DOHH2 (cell line): ENCODE measurements around the gene FCN1.

ENCODE experiments used
- H3F3A ChIP-seq: fragments of 200-600 bp; sonication (generic), shearing (Covaris generic); 2 replicates; pipeline ENCODE4 v1.6.0; 2016; ENCODE audit warnings: antibody characterized with exemption, mild to moderate bottlenecking; ENCODE audit not compliant: control insufficient read depth, insufficient read depth
- H3K27ac ChIP-seq: fragments of 200-600 bp; sonication (generic); 2 replicates; pipeline ENCODE4 v1.5.1; 2014; ENCODE audit warnings: low read depth, mild to moderate bottlenecking, low read length, moderate library complexity
- H3K27me3 ChIP-seq: fragments of 200-600 bp; sonication (generic); 2 replicates; pipeline ENCODE4 v1.6.1; 2014; ENCODE audit warnings: mild to moderate bottlenecking, low read length, mixed read lengths; ENCODE audit not compliant: control insufficient read depth
- H3K36me3 ChIP-seq: fragments of 200-600 bp; sonication (generic); 2 replicates; pipeline ENCODE4 v1.6.1; 2014; ENCODE audit warnings: mild to moderate bottlenecking, low read length, moderate library complexity, mixed read lengths; ENCODE audit not compliant: control insufficient read depth
- H3K4me1 ChIP-seq: fragments of 200-600 bp; sonication (generic); 2 replicates; pipeline ENCODE4 v1.6.1; 2014; ENCODE audit warnings: mild to moderate bottlenecking, low read length, mixed read lengths; ENCODE audit not compliant: control insufficient read depth
- H3K4me2 ChIP-seq: fragments of 200-600 bp; sonication (generic); 2 replicates; pipeline ENCODE4 v1.6.0; 2014; ENCODE audit warnings: mild to moderate bottlenecking, low read length, moderate library complexity
- H3K4me3 ChIP-seq: fragments of 200-600 bp; sonication (generic); 2 replicates; pipeline ENCODE4 v1.5.1; 2014; ENCODE audit warnings: mild to moderate bottlenecking, low read length, mixed read lengths
- H3K79me2 ChIP-seq: fragments of 200-600 bp; sonication (generic); 2 replicates; pipeline ENCODE4 v1.6.1; 2014; ENCODE audit warnings: mild to moderate bottlenecking, low read length, mixed read lengths; ENCODE audit not compliant: control insufficient read depth
- H3K9me2 ChIP-seq: fragments of 200-600 bp; sonication (generic); replicated peaks from 2 replicates; pipeline ENCODE4 v1.6.1; 2014; ENCODE audit warnings: mild to moderate bottlenecking, low read length, mixed read lengths; ENCODE audit not compliant: control insufficient read depth
- H3K9me3 ChIP-seq: fragments of 200-600 bp; sonication (generic); 2 replicates; pipeline ENCODE4 v1.6.1; 2014; ENCODE audit warnings: antibody characterized with exemption, low read length, mixed read lengths; ENCODE audit not compliant: control insufficient read depth, insufficient read depth
- H4K20me1 ChIP-seq: fragments of 200-600 bp; sonication (generic); 2 replicates; pipeline ENCODE4 v1.6.0; 2014; ENCODE audit warnings: low read depth, mild to moderate bottlenecking, antibody characterized with exemption, low read length, moderate library complexity; ENCODE audit not compliant: control insufficient read depth, insufficient read depth
- CTCF ChIP-seq: fragments of 200-600 bp; sonication (generic); IDR thresholded peaks from one replicate; pipeline ENCODE4 v1.5.1; 2014; ENCODE audit warnings: antibody characterized with exemption, mild to moderate bottlenecking, low read depth, low read length; ENCODE audit not compliant: poor library complexity, severe bottlenecking
- EZH2phosphoT487 ChIP-seq: fragments of 200-600 bp; sonication (generic); IDR thresholded peaks from 2 replicates; pipeline ENCODE4 v1.6.1; 2017; ENCODE audit warnings: borderline replicate concordance, mild to moderate bottlenecking, antibody characterized with exemption, low read length, moderate library complexity, mixed read lengths

The FCN1 gene

DNA sequence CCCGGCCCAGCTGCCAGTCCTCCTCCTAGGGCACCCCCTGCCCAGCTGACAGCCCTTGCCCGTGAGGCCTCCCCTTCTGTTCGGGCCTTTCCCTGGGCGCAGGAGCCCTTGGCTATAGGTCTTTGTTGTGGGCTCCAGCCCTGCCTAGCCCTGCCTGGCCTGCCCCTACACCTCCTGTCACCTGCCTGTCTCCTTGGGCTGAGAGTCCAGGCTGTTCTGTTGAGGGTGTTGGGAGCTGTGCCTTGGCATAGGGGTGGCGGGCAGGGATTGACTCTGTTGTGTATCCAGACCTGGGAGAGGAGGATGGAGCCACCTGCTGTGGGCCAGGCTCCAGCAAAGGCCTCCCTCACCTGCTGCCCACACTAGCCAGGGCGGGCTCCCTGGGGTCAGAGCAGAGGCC, 25.5 kb downstream of the FCN1 start:
- no peak overlapping the region for H3K27ac ChIP-seq
- H3K4me2 ChIP-seq: no peak overlapping the region
- H3K27me3 ChIP-seq: no peaks in the 10 kb centered on the region
- H4K20me1 ChIP-seq: no peaks in the 10 kb centered on the region
- no peak for TF ChIP-seq EZH2phosphoT487
- TF ChIP-seq CTCF: no peak
- H3F3A ChIP-seq: no peaks in the 10 kb centered on the region
- no peaks in the 10 kb centered on the region for H3K79me2 ChIP-seq
- no peak overlapping the region for H3K4me3 ChIP-seq
- H3K36me3 ChIP-seq: no peaks in the 10 kb centered on the region
- peaks cover 3% of the 10 kb centered on the region; the same call in 1 of the 2 replicates for H3K9me3 ChIP-seq
- no peaks in the 10 kb centered on the region for H3K9me2 ChIP-seq
- peaks cover 21% of the 10 kb centered on the region for H3K4me1 ChIP-seq

DNA sequence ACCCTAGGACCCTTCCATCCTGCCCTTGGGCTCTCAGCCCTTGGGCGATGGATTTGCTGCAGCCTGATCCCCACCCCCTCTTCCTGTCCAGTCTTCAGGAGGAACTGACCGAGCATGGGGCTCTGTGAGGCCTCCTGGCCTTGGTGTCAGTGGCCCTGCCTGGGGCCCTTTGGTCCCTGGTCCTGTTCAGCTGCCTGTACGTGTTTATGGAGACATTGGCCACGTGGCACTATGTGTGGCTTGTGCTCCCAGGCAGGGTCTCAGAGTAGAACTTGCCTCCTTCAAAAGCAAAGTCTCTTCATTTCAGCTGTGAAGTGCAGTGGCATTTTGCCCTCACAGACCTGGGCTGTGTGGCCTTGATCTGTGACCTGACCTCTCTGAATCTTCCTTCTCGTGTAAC, 26.0 kb downstream of the FCN1 start:
- TF ChIP-seq EZH2phosphoT487 (no peak), CTCF (no peak)
- Histone ChIP-seq H3K4me3 (no peak overlapping the region), H3K27ac (no peak overlapping the region), H3K79me2 (no peaks in the 10 kb centered on the region), H4K20me1 (no peaks in the 10 kb centered on the region), H3K9me2 (no peaks in the 10 kb centered on the region), H3K4me2 (no peak overlapping the region), H3K4me1 (peaks cover 21% of the 10 kb centered on the region), H3K36me3 (no peaks in the 10 kb centered on the region), H3K27me3 (no peaks in the 10 kb centered on the region), H3F3A (no peaks in the 10 kb centered on the region), H3K9me3 (peaks cover 3% of the 10 kb centered on the region; the same call in 1 of the 2 replicates)

DNA sequence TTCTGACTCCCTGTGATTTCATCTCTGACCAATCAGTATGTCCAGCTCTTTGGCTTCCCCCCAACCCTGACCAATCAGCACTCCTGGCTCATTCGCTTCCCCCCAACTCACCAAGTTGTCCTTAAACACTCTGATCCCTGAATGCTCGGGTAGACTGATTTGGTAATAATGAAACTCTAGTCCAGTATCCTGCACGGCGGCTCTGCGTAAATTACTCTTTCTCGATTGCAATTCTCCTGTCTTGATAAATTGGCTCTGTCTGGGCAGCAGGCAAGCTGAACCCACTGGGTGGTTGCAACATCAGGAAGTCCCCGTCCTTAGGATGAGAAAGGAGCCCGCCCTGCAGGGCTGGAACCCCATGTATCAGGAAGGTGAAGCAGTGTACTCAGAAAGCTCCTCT, 26.7 kb downstream of the FCN1 start:
- H3F3A ChIP-seq: no peaks in the 10 kb centered on the region
- H3K79me2 ChIP-seq: no peaks in the 10 kb centered on the region
- no peak overlapping the region for H3K4me2 ChIP-seq
- TF ChIP-seq EZH2phosphoT487 (no peak), CTCF (no peak)
- peaks cover 3% of the 10 kb centered on the region; the same call in 1 of the 2 replicates for H3K9me3 ChIP-seq
- peaks cover 21% of the 10 kb centered on the region for H3K4me1 ChIP-seq
- H4K20me1 ChIP-seq: no peaks in the 10 kb centered on the region
- no peaks in the 10 kb centered on the region for H3K27me3 ChIP-seq
- H3K27ac ChIP-seq: no peak overlapping the region
- H3K36me3 ChIP-seq: no peaks in the 10 kb centered on the region
- H3K9me2 ChIP-seq: no peaks in the 10 kb centered on the region
- H3K4me3 ChIP-seq: no peak overlapping the region

DNA sequence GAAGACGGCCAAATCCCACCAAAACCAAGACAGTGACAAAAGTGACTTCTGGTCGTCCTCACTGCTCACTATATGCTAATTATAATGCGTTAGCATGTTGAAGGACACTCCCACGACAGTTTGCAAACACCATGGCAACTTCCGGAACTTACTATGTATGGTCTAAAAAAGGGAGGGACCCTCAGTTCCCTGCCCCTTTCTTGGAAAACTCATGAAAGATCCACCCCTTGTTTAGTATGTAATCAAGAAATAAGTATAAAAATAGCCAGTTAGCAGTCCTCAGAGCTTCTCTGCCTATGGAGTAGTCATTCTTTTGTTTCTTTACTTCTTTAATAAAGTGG, 27.6 kb downstream of the FCN1 start:
- Histone ChIP-seq H3K79me2 (no peaks in the 10 kb centered on the region), H3F3A (no peaks in the 10 kb centered on the region), H4K20me1 (no peaks in the 10 kb centered on the region), H3K9me3 (peaks cover 3% of the 10 kb centered on the region; the same call in 1 of the 2 replicates), H3K27ac (no peak overlapping the region), H3K27me3 (no peaks in the 10 kb centered on the region), H3K4me2 (peak overlapping the region; percentile 16), H3K36me3 (no peaks in the 10 kb centered on the region), H3K4me1 (peaks cover 21% of the 10 kb centered on the region), H3K9me2 (no peaks in the 10 kb centered on the region), H3K4me3 (no peak overlapping the region)
- TF ChIP-seq CTCF (no peak), EZH2phosphoT487 (no peak)
